HEK293 (cell line): ENCODE data around the gene USP44.

Experiments used
- KLF8 ChIP-seq: fragments of 450-650 bp; formaldehyde crosslinking; IDR thresholded peaks from 2 replicates; pipeline ENCODE4 v1.5.1; 2016; ENCODE audit warnings: missing biosample characterization, missing genetic modification characterization
- SP2 ChIP-seq: fragments of 450-650 bp; formaldehyde crosslinking; IDR thresholded peaks from 2 replicates; pipeline ENCODE4 v1.5.1; 2016; ENCODE audit warnings: missing biosample characterization, missing genetic modification characterization
- ZBTB17 ChIP-seq: fragments of 450-650 bp; formaldehyde crosslinking; IDR thresholded peaks from 2 replicates; pipeline ENCODE4 v1.5.1; 2016; ENCODE audit warnings: missing biosample characterization, missing genetic modification characterization
- ZNF10 ChIP-seq: fragments of 450-650 bp; formaldehyde crosslinking; IDR thresholded peaks from 2 replicates; pipeline ENCODE4 v1.5.1; 2017; ENCODE audit warnings: missing biosample characterization, missing genetic modification characterization
- ZNF133 ChIP-seq: fragments of 450-650 bp; formaldehyde crosslinking; IDR thresholded peaks from 2 replicates; pipeline ENCODE4 v1.5.1; 2016; ENCODE audit warnings: missing biosample characterization, missing genetic modification characterization
- ZNF175 ChIP-seq: fragments of 450-650 bp; formaldehyde crosslinking; IDR thresholded peaks from 2 replicates; pipeline ENCODE4 v1.5.1; 2016; ENCODE audit warnings: missing biosample characterization, missing genetic modification characterization
- ZNF19 ChIP-seq: fragments of 450-650 bp; formaldehyde crosslinking; IDR thresholded peaks from 2 replicates; pipeline ENCODE4; 2016; ENCODE audit warnings: missing biosample characterization, missing genetic modification characterization, low read depth
- ZNF211 ChIP-seq: fragments of 450-650 bp; formaldehyde crosslinking; IDR thresholded peaks from 2 replicates; pipeline ENCODE4 v1.5.1; 2016; ENCODE audit warnings: low read depth, missing biosample characterization, missing genetic modification characterization
- ZNF266 ChIP-seq: fragments of 450-650 bp; formaldehyde crosslinking; IDR thresholded peaks from 2 replicates; pipeline ENCODE4 v1.5.1; 2016; ENCODE audit warnings: missing biosample characterization, missing genetic modification characterization, low read depth
- ZNF292 ChIP-seq: fragments of 450-650 bp; formaldehyde crosslinking; IDR thresholded peaks from 2 replicates; pipeline ENCODE4 v1.5.1; 2016; ENCODE audit warnings: low read depth, missing biosample characterization, missing genetic modification characterization, borderline replicate concordance
- ZNF324 ChIP-seq: fragments of 450-650 bp; formaldehyde crosslinking; IDR thresholded peaks from 2 replicates; pipeline ENCODE4 v1.5.1; 2016; ENCODE audit warnings: missing biosample characterization, missing genetic modification characterization
- ZNF521 ChIP-seq: fragments of 450-650 bp; formaldehyde crosslinking; IDR thresholded peaks from 2 replicates; pipeline ENCODE4 v1.5.1; 2017; ENCODE audit warnings: missing biosample characterization, mild to moderate bottlenecking, missing genetic modification characterization
- ZNF558 ChIP-seq: fragments of 450-650 bp; formaldehyde crosslinking; IDR thresholded peaks from 2 replicates; pipeline ENCODE4 v1.5.1; 2016; ENCODE audit warnings: missing biosample characterization, missing genetic modification characterization
- ZNF596 ChIP-seq: fragments of 450-650 bp; IDR thresholded peaks from 2 replicates; pipeline ENCODE4 v1.5.0; 2018; ENCODE audit warnings: missing biosample characterization, mild to moderate bottlenecking, missing genetic modification characterization, moderate library complexity
- ZNF626 ChIP-seq: fragments of 450-650 bp; sonication (Bioruptor Pico); formaldehyde crosslinking; IDR thresholded peaks from 2 replicates; pipeline ENCODE4 v1.5.1; 2018; ENCODE audit warnings: missing biosample characterization, missing genetic modification characterization, inconsistent platforms
- ZNF660 ChIP-seq: fragments of 450-650 bp; IDR thresholded peaks from 2 replicates; pipeline ENCODE4 v1.5.1; 2018; ENCODE audit warnings: missing biosample characterization, mild to moderate bottlenecking, missing genetic modification characterization
- ZNF747 ChIP-seq: fragments of 450-650 bp; formaldehyde crosslinking; IDR thresholded peaks from 2 replicates; pipeline ENCODE4 v1.5.1; 2016; ENCODE audit warnings: missing biosample characterization, missing genetic modification characterization
- ZNF837 ChIP-seq: fragments of 450-650 bp; formaldehyde crosslinking; IDR thresholded peaks from 2 replicates; pipeline ENCODE4 v1.5.1; 2016; ENCODE audit warnings: missing biosample characterization, missing genetic modification characterization
- TF ChIP-seq, protein P1 (sequence below): fragments of 450-650 bp; formaldehyde crosslinking; conservative IDR thresholded peaks from 2 replicates; pipeline ENCODE4 v1.5.1; 2016; ENCODE audit warnings: low read depth, missing biosample characterization, missing genetic modification characterization
- TF ChIP-seq, protein P2 (sequence below): IDR thresholded peaks from 2 replicates; pipeline ENCODE4 v1.6.1; 2011; ENCODE audit warnings: mild to moderate bottlenecking, low read depth, low read length, borderline replicate concordance
- TF ChIP-seq, protein P3 (sequence below): fragments of 450-650 bp; IDR thresholded peaks from 2 replicates; pipeline ENCODE4 v1.5.1; 2018; ENCODE audit warnings: missing biosample characterization, mild to moderate bottlenecking, missing genetic modification characterization
- TF ChIP-seq, protein P4 (sequence below): fragments of 450-650 bp; formaldehyde crosslinking; IDR thresholded peaks from 2 replicates; pipeline ENCODE4 v1.5.1; 2016; ENCODE audit warnings: missing biosample characterization, missing genetic modification characterization
- TF ChIP-seq, protein P5 (sequence below): fragments of 450-650 bp; formaldehyde crosslinking; IDR thresholded peaks from 2 replicates; pipeline ENCODE4 v1.5.1; 2017; ENCODE audit warnings: missing biosample characterization, missing genetic modification characterization
- TF ChIP-seq, protein P6 (sequence below): fragments of 450-650 bp; formaldehyde crosslinking; IDR thresholded peaks from 2 replicates; pipeline ENCODE4 v1.5.1; 2016; ENCODE audit warnings: missing biosample characterization, missing genetic modification characterization, borderline replicate concordance
- TF ChIP-seq, protein P7 (sequence below): fragments of 450-650 bp; formaldehyde crosslinking; IDR thresholded peaks from 2 replicates; pipeline ENCODE4 v1.5.1; 2017; ENCODE audit warnings: missing biosample characterization, missing genetic modification characterization

The USP44 gene

DNA sequence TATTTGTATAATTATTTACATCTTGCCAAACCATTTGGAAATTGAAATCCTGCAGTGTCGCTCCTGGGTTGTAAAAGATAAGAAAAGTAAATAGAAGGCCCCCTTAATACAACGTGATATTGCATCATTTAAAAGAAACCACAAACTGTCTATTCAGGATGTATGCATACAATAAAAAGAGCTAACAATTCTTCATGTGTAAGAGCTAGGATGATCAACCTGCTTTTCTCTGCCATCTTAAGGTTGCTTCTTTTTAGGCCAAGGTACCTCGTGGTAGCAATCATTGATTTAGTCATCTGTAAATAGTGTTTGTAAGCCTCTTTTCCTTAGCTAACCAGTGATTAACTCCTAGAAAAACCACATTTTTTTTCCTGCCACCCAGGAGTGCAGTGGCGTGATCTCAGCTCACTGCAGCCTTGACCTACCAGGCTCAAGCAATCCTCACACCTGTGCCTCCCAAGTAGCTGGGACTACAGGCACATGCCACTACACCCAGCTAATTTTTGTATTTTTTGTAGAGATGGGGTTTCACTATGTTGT lies 3.3 kb upstream of the USP44 start (continued):
- TF ChIP-seq, protein P1, sequence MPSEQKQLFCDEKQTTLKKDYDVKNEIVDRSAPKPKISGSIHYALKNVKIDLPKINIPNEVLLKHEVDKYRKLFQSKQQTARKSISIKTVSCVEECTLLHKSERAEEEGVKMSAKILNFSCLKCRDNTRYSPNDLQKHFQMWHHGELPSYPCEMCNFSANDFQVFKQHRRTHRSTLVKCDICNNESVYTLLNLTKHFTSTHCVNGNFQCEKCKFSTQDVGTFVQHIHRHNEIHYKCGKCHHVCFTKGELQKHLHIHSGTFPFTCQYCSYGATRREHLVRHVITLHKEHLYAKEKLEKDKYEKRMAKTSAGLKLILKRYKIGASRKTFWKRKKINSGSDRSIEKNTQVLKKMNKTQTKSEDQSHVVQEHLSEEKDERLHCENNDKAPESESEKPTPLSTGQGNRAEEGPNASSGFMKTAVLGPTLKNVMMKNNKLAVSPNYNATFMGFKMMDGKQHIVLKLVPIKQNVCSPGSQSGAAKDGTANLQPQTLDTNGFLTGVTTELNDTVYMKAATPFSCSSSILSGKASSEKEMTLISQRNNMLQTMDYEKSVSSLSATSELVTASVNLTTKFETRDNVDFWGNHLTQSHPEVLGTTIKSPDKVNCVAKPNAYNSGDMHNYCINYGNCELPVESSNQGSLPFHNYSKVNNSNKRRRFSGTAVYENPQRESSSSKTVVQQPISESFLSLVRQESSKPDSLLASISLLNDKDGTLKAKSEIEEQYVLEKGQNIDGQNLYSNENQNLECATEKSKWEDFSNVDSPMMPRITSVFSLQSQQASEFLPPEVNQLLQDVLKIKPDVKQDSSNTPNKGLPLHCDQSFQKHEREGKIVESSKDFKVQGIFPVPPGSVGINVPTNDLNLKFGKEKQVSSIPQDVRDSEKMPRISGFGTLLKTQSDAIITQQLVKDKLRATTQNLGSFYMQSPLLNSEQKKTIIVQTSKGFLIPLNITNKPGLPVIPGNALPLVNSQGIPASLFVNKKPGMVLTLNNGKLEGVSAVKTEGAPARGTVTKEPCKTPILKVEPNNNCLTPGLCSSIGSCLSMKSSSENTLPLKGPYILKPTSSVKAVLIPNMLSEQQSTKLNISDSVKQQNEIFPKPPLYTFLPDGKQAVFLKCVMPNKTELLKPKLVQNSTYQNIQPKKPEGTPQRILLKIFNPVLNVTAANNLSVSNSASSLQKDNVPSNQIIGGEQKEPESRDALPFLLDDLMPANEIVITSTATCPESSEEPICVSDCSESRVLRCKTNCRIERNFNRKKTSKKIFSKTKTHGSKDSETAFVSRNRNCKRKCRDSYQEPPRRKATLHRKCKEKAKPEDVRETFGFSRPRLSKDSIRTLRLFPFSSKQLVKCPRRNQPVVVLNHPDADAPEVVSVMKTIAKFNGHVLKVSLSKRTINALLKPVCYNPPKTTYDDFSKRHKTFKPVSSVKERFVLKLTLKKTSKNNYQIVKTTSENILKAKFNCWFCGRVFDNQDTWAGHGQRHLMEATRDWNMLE: peak; percentile 43; the same call in 1 of the 2 replicates
- TF ChIP-seq ZNF521 (tag by site-specific recombination): no peak
- TF ChIP-seq ZNF266 (tag by site-specific recombination): no peak
- no peak for TF ChIP-seq ZNF626 (tag by site-specific recombination)
- no peak for TF ChIP-seq KLF8 (tag by site-specific recombination)
- TF ChIP-seq ZNF175 (tag by site-specific recombination): no peak
- TF ChIP-seq, protein P2, sequence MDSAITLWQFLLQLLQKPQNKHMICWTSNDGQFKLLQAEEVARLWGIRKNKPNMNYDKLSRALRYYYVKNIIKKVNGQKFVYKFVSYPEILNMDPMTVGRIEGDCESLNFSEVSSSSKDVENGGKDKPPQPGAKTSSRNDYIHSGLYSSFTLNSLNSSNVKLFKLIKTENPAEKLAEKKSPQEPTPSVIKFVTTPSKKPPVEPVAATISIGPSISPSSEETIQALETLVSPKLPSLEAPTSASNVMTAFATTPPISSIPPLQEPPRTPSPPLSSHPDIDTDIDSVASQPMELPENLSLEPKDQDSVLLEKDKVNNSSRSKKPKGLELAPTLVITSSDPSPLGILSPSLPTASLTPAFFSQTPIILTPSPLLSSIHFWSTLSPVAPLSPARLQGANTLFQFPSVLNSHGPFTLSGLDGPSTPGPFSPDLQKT: no peak
- TF ChIP-seq, protein P3, sequence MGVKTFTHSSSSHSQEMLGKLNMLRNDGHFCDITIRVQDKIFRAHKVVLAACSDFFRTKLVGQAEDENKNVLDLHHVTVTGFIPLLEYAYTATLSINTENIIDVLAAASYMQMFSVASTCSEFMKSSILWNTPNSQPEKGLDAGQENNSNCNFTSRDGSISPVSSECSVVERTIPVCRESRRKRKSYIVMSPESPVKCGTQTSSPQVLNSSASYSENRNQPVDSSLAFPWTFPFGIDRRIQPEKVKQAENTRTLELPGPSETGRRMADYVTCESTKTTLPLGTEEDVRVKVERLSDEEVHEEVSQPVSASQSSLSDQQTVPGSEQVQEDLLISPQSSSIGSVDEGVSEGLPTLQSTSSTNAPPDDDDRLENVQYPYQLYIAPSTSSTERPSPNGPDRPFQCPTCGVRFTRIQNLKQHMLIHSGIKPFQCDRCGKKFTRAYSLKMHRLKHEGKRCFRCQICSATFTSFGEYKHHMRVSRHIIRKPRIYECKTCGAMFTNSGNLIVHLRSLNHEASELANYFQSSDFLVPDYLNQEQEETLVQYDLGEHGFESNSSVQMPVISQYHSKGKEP: peak; percentile 51; the same call in 1 of the 2 replicates
- TF ChIP-seq ZNF10 (tag by site-specific recombination): no peak
- TF ChIP-seq ZNF211 (tag by site-specific recombination): no peak
- TF ChIP-seq ZNF19 (tag by site-specific recombination): no peak
- no peak for TF ChIP-seq ZNF292
- TF ChIP-seq, protein P4, sequence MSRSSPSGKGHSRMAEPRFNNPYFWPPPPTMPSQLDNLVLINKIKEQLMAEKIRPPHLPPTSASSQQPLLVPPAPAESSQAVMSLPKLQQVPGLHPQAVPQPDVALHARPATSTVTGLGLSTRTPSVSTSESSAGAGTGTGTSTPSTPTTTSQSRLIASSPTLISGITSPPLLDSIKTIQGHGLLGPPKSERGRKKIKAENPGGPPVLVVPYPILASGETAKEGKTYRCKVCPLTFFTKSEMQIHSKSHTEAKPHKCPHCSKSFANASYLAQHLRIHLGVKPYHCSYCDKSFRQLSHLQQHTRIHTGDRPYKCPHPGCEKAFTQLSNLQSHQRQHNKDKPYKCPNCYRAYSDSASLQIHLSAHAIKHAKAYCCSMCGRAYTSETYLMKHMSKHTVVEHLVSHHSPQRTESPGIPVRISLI (tag by site-specific recombination): no peak
- no peak for TF ChIP-seq ZNF324 (tag by site-specific recombination)
- no peak for TF ChIP-seq ZNF596 (tag by site-specific recombination)
- no peak for TF ChIP-seq ZNF133 (tag by site-specific recombination)
- TF ChIP-seq ZBTB17 (tag by site-specific recombination): peak; percentile 66
- TF ChIP-seq ZNF660: peak; percentile 93
- TF ChIP-seq, protein P5, sequence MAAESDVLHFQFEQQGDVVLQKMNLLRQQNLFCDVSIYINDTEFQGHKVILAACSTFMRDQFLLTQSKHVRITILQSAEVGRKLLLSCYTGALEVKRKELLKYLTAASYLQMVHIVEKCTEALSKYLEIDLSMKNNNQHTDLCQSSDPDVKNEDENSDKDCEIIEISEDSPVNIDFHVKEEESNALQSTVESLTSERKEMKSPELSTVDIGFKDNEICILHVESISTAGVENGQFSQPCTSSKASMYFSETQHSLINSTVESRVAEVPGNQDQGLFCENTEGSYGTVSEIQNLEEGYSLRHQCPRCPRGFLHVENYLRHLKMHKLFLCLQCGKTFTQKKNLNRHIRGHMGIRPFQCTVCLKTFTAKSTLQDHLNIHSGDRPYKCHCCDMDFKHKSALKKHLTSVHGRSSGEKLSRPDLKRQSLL (tag by site-specific recombination): no peak
- TF ChIP-seq, protein P6, sequence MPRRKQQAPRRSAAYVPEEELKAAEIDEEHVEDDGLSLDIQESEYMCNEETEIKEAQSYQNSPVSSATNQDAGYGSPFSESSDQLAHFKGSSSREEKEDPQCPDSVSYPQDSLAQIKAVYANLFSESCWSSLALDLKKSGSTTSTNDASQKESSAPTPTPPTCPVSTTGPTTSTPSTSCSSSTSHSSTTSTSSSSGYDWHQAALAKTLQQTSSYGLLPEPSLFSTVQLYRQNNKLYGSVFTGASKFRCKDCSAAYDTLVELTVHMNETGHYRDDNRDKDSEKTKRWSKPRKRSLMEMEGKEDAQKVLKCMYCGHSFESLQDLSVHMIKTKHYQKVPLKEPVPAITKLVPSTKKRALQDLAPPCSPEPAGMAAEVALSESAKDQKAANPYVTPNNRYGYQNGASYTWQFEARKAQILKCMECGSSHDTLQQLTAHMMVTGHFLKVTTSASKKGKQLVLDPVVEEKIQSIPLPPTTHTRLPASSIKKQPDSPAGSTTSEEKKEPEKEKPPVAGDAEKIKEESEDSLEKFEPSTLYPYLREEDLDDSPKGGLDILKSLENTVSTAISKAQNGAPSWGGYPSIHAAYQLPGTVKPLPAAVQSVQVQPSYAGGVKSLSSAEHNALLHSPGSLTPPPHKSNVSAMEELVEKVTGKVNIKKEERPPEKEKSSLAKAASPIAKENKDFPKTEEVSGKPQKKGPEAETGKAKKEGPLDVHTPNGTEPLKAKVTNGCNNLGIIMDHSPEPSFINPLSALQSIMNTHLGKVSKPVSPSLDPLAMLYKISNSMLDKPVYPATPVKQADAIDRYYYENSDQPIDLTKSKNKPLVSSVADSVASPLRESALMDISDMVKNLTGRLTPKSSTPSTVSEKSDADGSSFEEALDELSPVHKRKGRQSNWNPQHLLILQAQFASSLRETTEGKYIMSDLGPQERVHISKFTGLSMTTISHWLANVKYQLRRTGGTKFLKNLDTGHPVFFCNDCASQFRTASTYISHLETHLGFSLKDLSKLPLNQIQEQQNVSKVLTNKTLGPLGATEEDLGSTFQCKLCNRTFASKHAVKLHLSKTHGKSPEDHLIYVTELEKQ (tag by site-specific recombination): no peak
- TF ChIP-seq ZNF747 (tag by site-specific recombination): no peak
- no peak for TF ChIP-seq ZNF558 (tag by site-specific recombination)
- TF ChIP-seq ZNF837: no peak
- TF ChIP-seq, protein P7, sequence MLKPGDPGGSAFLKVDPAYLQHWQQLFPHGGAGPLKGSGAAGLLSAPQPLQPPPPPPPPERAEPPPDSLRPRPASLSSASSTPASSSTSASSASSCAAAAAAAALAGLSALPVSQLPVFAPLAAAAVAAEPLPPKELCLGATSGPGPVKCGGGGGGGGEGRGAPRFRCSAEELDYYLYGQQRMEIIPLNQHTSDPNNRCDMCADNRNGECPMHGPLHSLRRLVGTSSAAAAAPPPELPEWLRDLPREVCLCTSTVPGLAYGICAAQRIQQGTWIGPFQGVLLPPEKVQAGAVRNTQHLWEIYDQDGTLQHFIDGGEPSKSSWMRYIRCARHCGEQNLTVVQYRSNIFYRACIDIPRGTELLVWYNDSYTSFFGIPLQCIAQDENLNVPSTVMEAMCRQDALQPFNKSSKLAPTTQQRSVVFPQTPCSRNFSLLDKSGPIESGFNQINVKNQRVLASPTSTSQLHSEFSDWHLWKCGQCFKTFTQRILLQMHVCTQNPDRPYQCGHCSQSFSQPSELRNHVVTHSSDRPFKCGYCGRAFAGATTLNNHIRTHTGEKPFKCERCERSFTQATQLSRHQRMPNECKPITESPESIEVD (tag by site-specific recombination): peak; percentile 77
- TF ChIP-seq SP2 (tag by site-specific recombination): no peak
